GM15510 (cell line): Measurements from ENCODE around the gene AP2B1.

Experiments used
- POLR2A ChIP-seq: IDR thresholded peaks from 3 replicates; pipeline ENCODE4 v1.6.1; 2011; ENCODE audit warnings: borderline replicate concordance; ENCODE audit not compliant: insufficient read length; ENCODE audit errors: extremely low read depth

AP2B1 gene

GRCh38 chr17:35655303-35655702 is 68.2 kb downstream of the AP2B1 start:
- TF ChIP-seq POLR2A = no peak

DNA sequence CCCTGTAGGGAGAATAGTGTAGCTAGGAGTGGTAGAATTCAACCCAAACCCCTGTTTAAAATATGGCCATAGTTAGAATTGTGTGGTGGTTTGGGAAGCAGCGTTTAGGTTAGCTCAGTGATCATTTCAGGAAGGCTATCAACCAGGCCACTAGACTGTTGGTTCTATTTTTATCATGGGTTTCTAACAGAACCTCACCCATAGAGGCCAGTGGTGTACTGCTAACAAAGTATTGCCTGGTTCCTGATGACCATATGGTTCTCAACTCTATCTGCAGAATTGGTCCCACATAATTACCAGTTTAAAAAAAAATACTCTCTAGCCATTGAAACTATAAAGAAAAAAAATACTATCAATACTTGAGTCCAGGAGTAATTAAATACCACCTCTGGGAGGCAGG is 73.8 kb downstream of the AP2B1 start:
- no peak for TF ChIP-seq POLR2A

GRCh38 chr17:35664685-35665084 is 77.6 kb downstream of the AP2B1 start:
- no peak for TF ChIP-seq POLR2A

GRCh38 chr17:35665662-35666061 is 78.5 kb downstream of the AP2B1 start:
- TF ChIP-seq POLR2A = no peak

- TF ChIP-seq POLR2A = no peak
These were observed 78.9 kb downstream of the AP2B1 start for GRCh38 chr17:35666070-35666469.

DNA sequence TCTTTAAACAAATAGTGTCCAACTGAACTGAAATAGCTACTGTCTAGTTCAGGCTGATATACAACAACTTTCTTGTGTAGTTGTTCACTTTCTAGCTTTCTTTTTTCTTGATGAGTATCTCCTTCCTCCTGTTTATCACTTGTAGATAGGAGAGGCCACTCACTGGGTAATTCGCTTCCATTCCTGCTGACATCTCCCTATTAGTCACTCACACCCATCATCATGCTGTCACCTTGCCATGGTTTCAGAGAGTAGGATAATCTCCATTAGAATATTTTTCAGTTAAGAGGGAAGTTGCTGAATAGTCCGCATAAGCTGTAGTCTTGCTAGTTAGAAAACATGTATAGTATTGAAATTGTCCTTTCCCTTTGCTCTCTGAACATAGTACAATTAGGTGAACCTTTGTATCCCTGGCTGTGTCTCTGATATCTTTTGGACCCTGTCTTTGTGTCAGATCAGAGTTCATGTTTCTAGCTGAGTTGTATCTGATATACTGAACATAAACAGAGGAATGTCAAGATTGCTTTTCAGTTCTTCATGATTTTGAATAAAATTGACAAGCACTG is 79.9 kb downstream of the AP2B1 start:
- no peak for TF ChIP-seq POLR2A

GRCh38 chr17:35668802-35669201 is 81.7 kb downstream of the AP2B1 start:
- no peak for TF ChIP-seq POLR2A

DNA sequence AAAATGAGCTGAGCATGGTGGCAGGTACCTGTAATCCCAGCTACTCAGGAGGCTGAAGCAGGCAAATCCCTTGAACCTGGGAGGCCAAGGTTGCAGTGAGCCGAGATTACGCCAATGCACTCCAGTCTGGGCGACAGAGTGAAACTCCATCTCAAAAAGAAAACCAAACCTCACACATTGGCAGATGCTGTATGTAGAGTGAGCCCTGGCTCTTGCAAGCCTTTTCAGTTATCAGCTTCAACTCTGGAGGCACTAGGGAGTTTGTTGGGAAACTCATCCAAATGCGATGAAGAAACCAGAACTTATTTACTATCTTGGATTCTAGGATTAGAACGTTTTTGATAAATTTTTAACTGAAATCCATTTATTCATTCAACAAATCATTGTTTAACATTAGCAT is 87.4 kb downstream of the AP2B1 start:
- no peak for TF ChIP-seq POLR2A

GRCh38 chr17:35676441-35676840 is 89.3 kb downstream of the AP2B1 start:
- no peak for TF ChIP-seq POLR2A

- no peak for TF ChIP-seq POLR2A
These were observed 92.0 kb downstream of the AP2B1 start for GRCh38 chr17:35679007-35679682.

- TF ChIP-seq POLR2A = no peak
These were observed 96.5 kb downstream of the AP2B1 start for GRCh38 chr17:35683591-35683990.

GRCh38 chr17:35684055-35684802 is 97.1 kb downstream of the AP2B1 start:
- no peak for TF ChIP-seq POLR2A

GRCh38 chr17:35692512-35693210 is 105.5 kb downstream of the AP2B1 start:
- no peak for TF ChIP-seq POLR2A

DNA sequence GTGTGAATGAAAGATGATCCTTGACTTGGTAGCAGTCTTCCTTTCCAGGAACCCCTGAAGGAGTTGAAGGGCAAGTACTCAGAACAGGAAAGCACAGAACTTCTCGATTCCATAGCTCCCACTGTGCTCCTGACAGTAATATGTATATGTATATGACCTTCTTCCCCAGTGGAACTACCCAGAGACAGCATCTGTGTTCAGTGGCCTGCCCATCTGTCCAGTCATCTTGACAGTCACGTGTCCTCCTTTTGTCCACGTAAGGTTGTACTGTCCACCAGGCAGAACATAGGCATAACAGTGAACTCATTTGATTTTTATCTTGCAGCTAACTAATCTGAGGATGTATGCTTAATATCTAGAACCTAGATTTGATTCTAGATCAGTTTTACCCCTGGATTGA is 106.5 kb downstream of the AP2B1 start:
- TF ChIP-seq POLR2A = no peak

- no peak for TF ChIP-seq POLR2A
These were observed 107.8 kb downstream of the AP2B1 start for GRCh38 chr17:35694906-35695305.
